T-helper 22 cell (primary cell): Measurements from ENCODE around the gene SSPN.

ENCODE experiments used
- DNase-seq: peaks from one replicate; pipeline ENCODE4 v3.0.0-alpha.2; 2020; ENCODE audit warnings: low read depth

SSPN gene

DNA sequence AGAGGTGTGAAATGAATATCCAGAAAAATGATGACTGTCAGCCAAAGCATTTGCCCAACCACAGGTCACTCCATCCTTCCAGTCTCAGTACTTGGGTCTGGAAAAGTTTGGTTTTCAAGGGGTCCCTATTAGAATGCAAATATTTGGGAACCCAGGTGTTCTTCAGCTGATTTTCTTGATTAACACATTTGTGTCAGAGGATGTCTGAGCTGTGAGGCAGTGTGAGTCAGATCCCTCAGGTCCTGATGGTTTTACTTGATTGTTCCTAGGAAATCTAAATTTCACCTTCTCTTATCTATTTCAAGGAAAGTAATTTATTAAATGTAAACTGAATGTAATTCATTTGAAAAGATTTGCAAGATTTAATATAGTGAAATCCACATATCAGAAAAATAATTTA, 71.5 kb downstream of the SSPN start:
- DNase-seq = no peak

GRCh38 chr12:26268841-26269561, 73.6 kb downstream of the SSPN start:
- no peak for DNase-seq

DNA sequence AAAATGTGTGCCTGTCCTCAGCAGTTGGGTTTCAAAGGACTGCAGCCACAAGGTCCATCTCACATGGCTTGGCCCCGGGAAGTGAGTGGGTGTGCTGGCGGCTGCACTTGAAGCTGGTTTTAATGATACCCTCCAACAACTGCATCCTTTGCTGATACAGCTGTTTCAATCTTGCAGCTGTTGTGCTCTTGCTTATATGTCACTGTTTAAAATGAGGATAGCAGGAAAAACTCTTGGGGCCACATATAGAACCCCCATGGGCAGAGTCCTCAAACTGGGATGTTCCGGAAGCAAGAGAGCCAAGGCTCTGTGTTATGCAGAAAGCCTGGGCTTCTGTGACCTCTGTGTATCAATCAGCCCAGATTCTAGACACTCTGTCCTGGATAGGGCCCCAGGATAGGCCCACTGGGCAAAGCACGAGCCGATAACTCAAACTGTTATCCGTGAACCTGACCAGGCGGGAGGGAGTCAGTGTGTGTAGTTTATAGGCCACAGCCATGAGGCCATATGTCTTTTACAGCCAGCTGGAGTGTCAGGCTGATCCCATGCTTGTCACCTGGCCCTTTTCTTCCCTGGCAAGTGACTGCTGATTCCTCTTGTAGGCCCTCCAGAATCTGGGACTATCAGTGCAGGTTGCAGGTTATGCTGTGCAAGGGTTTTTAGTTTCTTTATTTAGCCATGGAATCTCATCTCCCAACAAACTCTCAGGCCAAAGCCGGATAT, 74.3 kb downstream of the SSPN start:
- DNase-seq = no peak

DNA sequence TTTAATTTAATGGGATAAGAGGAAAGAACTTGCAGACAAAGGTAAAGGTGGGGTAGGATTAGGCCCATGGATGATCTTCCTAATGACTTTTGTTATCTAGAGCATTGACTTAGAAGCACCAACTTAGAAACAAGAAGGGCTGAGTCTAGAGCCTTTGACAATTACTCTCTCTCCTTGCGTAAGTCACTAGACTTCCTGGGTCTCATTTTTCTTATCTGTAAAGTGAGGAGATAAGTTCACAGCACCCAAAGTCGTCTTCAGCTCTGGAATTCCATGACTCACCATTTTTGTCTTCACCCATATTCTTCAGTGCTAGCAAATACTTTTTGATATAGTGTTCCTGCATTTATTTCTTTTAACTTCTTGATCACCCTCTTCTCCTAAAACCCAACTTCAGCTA, 75.7 kb downstream of the SSPN start:
- no peak for DNase-seq

DNA sequence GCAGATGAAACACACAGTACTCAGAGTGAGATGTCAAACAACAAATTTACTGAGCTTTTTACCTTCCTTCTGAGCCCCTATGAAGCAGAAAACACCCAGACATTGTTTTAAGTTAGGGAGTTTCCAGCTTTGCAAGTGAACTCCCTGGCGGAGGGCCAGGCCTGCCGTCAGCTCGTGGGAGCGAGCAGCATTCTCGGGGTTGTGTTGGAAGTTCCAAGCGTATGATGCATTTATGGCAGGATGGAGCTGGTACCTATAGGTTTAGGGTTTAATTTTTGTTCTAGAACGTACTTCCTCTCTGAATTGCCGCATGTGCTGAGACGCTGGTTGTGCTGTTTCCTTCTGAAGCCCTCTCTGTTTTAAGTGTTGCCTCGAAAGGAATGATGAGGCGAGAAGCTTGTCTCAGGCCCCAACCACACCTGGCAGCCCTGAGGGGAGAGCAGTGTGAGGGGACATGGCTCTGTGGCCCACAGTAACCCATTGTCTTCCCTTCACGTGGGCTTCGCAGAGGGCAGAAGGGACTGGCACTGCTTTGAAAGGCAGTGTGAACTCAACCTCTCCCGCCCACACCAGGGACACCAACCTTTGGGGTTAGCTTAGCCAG, 76.6 kb downstream of the SSPN start:
- DNase-seq = no peak

GRCh38 chr12:26272851-26273250, 77.5 kb downstream of the SSPN start:
- no peak for DNase-seq

DNA sequence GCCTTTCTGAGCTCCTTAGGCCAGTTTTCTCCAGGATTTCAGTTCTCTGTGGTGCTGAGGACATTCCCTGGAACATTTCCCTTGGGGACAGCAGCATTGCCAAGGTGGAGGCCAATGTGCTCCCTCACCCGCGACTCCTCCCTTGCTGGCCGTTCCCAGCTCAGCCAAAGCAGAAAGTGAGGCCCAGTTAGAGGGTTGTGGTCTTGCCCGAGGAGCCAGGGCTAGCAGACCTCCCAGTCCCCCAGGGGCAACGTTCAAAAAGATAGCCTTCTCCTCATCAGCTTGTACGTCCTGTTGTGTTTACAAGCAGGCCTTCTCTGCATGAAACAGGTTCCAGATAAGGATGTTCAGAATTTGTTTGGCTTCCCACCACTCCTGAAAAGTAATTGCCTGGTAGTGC, 78.4 kb downstream of the SSPN start:
- DNase-seq = no peak

DNA sequence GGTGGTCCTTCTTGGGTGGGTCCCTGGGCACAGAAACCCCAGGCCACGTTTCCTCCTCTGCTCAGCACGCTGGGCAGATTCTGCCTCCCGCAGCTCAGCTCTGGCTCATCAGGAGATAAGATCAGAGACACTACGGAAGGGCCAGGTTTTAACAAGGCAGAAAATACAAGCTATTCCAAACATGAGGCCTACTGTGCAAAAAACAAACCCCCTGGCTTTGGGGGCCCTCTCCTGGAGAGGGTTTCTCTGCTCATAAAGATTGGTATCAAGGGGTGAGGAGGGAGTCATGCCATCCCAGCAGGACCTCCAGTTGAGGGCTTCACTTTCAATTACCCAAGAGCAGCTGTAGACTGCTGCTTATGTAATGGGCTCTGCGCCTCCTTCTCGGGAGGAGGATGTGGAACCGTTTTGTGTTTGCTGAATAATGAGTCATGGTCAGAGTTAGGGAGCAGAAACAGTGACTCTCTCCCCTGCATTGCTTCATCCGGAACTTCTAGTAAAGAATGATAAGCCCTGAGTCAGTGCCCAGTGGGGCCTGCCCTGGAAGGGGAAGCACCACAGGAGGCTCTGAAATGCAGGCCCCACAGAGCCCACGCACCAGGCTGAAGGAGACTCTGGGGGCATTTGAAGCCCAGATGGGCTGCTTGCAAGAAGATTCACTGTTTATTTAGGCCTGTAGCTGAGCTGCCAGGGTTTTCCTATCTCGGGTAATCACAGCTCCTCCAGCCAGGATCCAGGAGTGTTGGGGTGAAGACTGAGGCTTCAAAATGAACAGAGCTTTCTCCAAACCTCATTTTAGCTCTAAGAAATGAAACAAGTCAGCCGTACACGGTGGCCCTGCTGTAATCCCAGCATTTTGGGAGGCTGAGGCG, 79.3 kb downstream of the SSPN start:
- DNase-seq = no peak

GRCh38 chr12:26275313-26276131, 80.1 kb downstream of the SSPN start:
- DNase-seq = no peak

- no peak for DNase-seq
Observed at GRCh38 chr12:26276709-26277108, 81.3 kb downstream of the SSPN start.

DNA sequence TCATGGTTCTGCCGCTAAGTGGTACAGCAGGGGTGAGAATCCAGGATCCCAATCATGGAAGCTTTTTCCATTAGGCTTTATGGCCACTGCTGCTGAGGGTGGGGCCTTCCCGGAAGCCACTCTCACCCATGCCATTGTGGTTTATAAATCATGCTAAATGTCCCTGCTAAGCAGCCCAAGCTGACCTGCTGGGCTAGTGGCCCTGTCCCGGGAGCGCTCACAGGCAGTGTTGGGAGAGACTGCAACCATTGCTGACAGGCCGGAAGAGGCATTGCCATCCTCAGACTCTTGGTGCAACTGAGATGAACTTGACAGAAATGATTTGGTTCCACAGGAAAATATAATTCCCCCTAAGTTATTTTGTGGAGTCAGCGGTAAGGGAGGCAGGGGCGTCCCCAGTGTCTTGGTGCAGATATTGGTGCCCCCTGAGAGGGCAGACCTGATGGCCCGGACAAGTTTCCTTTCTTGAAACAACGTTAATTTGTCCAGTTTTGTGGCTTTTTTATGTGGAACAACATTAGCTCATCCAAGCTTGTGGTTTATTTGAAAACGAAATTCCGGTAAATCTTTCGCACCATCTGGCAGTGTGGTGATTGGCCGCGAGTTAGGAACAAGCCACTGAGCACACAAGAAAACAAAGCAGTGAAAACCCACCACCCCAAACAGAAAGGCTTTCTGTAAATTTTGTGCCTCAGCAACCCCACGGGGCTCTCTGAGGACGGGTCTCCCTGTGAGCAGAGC, 82.3 kb downstream of the SSPN start:
- no peak for DNase-seq

DNA sequence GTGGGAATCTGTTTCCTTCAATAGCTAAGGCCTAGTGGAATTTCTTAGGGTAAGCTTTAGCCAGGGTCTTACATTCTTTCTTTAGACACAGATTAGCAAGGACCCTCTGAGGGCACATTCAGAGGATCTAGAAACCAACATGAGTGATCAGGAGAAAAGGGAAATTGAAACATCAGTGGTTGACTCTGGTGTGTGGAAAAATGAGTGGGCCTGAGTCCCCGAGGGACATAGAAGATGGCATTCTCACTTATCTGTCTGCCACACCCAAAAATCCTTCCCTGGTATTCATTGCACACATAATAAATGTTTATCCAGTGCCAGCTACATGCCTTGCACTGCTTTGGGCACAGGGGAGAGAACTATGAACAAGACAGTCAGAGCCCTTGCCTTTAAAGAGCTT, 82.9 kb downstream of the SSPN start:
- DNase-seq = no peak

GRCh38 chr12:26278666-26279065, 83.3 kb downstream of the SSPN start:
- no peak for DNase-seq

DNA sequence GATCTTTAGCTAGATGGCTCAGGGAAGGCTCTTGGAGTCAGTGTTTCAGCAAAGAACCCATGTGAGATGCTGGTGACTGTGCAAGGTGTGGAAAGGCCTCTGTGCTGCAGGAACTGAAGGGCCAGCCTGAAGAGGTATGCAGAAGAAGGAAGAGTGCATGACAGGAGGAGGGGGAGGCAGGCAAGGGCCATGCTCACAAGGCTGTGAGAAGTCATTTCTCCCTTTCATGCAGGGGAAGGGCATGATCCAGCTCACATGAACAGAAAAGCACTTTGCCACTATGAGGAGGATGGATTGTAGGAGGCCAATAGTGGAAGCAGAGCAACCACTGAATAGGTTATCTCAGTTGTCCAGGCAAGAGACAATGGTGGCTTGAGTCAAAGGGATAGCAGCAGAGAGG, 83.7 kb downstream of the SSPN start:
- DNase-seq = no peak

GRCh38 chr12:26279908-26280307, 84.5 kb downstream of the SSPN start:
- no peak for DNase-seq

DNA sequence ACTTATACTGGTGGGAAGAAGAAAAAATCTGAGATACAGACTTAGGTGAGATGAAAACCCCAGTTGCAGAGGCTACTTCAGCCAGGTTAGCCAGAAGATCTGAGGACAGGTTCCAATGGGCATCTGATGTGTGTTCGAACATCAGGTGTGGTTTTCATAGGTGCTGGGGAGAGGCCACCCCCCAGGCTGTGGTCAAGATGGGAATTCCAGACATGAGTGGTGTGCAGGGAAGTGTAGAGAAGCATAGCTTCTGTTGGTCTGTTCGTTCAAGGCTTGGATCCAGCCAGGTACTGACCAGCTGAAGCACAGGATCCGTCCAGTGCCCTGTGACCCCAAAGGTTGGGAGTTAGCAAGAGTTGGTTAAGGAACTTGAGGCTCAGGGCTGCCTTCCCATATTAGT, 85.5 kb downstream of the SSPN start:
- no peak for DNase-seq

- no peak for DNase-seq
Observed at GRCh38 chr12:26281320-26281719, 85.9 kb downstream of the SSPN start.

DNA sequence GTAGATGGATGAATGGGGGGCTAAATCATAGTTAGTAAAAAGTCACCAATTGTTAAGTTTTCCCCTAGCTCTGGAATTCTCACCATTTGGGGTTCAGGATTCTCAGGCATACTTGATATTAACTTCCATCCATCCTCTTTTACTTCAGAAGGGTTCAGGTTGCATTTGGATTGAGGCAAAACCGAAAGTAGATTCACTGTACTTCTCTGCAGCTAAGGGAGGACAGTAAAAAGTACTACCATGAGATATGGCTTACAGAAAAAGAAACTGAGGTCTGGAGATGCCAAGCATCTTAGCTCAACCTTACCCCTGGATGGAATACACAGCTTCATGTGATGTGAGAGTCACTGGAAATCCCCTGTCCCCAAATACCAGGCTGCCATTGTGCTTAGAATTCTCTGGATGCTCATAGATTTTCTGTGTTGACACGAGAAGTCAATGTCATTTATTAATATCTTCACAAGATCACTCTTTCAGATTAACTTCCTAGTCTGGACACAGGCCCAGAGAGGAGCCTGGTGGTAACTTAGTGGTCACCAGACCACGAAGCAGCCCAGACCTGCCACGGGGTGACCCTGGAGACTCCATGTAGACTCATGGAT, 87.1 kb downstream of the SSPN start:
- no peak for DNase-seq

DNA sequence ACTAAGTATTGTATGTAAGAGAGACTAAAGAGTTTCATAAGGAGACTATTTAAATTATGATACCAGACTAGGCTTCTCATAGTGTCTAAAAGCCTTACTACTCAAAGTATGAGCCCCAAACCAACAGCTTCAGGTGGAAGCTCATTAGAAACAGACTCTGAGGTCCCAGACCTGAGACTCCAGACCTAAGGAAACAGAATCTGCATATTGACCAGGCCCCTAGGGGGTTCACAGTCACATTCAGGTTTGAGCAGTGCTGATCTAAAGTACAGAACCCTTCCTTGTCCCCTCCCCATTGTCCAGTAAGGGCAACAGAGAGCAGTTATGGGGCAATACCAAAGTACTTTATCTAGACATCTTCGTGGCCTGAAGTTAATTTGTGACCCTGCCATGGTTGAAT, 87.7 kb downstream of the SSPN start:
- no peak for DNase-seq

- DNase-seq = no peak
Observed at GRCh38 chr12:26283617-26284016, 88.2 kb downstream of the SSPN start.
